ENCODE data around the gene FMNL2. TPM values are rescaled to one million over a fixed set of nuclear protein-coding genes. Genes with fewer than 3 reads are reported as not detected.

The FMNL2 gene
- total RNA-seq, 1 experiment from 2014 or later, result 33.6 TPM

- Histone ChIP-seq H3K4me1 (ENCODE audit: control insufficient read depth, insufficient read depth, low read length) (peaks cover 52% of the 10 kb centered on the region), H3K4me3 (ENCODE audit: low read depth in 2 of 2, low read length in 2 of 2) (no peak overlapping the region), H3K9me3 (ENCODE audit: control insufficient read depth, insufficient read depth, low read depth, low read length) (no peaks in the 10 kb centered on the region), H3K27ac (ENCODE audit: low read length) (peak overlapping the region; percentile 89), H3K36me3 (ENCODE audit: control insufficient read depth, insufficient read depth, low read length) (no peaks in the 10 kb centered on the region), H3K27me3 (ENCODE audit: control insufficient read depth, insufficient read depth, low read length) (no peaks in the 10 kb centered on the region)
- ATAC-seq (peak; percentile 83), DNase-seq (ENCODE audit: low read depth, low spot score) (peak; percentile 57)
- intact Hi-C loops (cut with micrococcal nuclease; ENCODE audit: unreplicated experiment), result loop anchor here (5.0 kb wide), 2 partner anchors 129 to 274 kb away; partner anchors contain the start of gene FMNL2
- no TSS peak for BruUV-seq (replicated peaks)
- in situ Hi-C loops (cut with HindIII; ENCODE audit: low pct_unique_long_range_greater_than_20kb, low sequenced_read_pairs), result no loop called here
- ChIA-PET CTCF (no interaction called here), POLR2A (interaction anchor here (0.6 to 0.7 kb wide), 2 partner anchors 12 to 52 kb away, joined by 3 read pairs; no protein-coding TSS in a partner anchor)
- peak; percentile 67 for TF ChIP-seq CTCF (IDR thresholded peaks at IDR 0.05)
- no peak for TF ChIP-seq POLR2AphosphoS5 (IDR thresholded peaks at IDR 0.05; ENCODE audit: low read depth, low read length)
Measured at GRCh38 chr2:152466041-152466440, 131.1 kb downstream of the FMNL2 start.

- in situ Hi-C loops (cut with HindIII; ENCODE audit: low pct_unique_long_range_greater_than_20kb, low sequenced_read_pairs) (no loop called here), intact Hi-C loops (cut with micrococcal nuclease; ENCODE audit: unreplicated experiment) (loop anchor here (5.0 kb wide), 2 partner anchors 130 to 275 kb away; partner anchors contain the start of gene FMNL2)
- Histone ChIP-seq H3K27me3 (ENCODE audit: control insufficient read depth, insufficient read depth, low read length) (no peaks in the 10 kb centered on the region), H3K4me3 (ENCODE audit: low read depth in 2 of 2, low read length in 2 of 2) (peak overlapping the region; percentile 15 to 42), H3K9me3 (ENCODE audit: control insufficient read depth, insufficient read depth, low read depth, low read length) (no peaks in the 10 kb centered on the region), H3K27ac (ENCODE audit: low read length) (peak overlapping the region; percentile 89), H3K36me3 (ENCODE audit: control insufficient read depth, insufficient read depth, low read length) (no peaks in the 10 kb centered on the region), H3K4me1 (ENCODE audit: control insufficient read depth, insufficient read depth, low read length) (peaks cover 62% of the 10 kb centered on the region)
- no TSS peak for BruUV-seq (replicated peaks)
- DNase-seq (ENCODE audit: low read depth, low spot score) (no peak), ATAC-seq (peak; percentile 77)
- CTCF ChIA-PET, result interaction anchor here (0.5 to 0.6 kb wide), 2 partner anchors 106 to 376 kb away, joined by 3 to 4 read pairs; no protein-coding TSS in a partner anchor
- POLR2A ChIA-PET, result interaction anchor here (1.3 kb wide), 1 partner anchor 13 kb away, joined by 3 read pairs; no protein-coding TSS in a partner anchor
- TF ChIP-seq TCF7L2 (IDR thresholded peaks at IDR 0.05; ENCODE audit: low read depth, low read length), result no peak
- no peak for TF ChIP-seq SIN3A (IDR thresholded peaks at IDR 0.05; ENCODE audit: borderline replicate concordance, insufficient read depth, low read depth, low read length)
- TF ChIP-seq CTCF (IDR thresholded peaks at IDR 0.05), result no peak
- TF ChIP-seq POLR2AphosphoS5 (IDR thresholded peaks at IDR 0.05; ENCODE audit: low read depth, low read length), result no peak
- TF ChIP-seq REST (IDR thresholded peaks at IDR 0.05; ENCODE audit: insufficient read depth in 1 of 2, low read depth in 2 of 2, low read length in 1 of 2), result no peak
Measured at GRCh38 chr2:152466980-152467676, 132.2 kb downstream of the FMNL2 start.

Data from Panc1 (cell line).